HFF-Myc (cell line): ENCODE measurements around the gene IFFO2.

Source experiments
- DNase-seq: peaks from one replicate; pipeline ENCODE4 v3.0.0-alpha.2; 2011; ENCODE audit warnings: low read depth; ENCODE audit errors: extremely low read depth
- H3K4me3 ChIP-seq: replicated peaks from 2 replicates; pipeline ENCODE4 v1.5.1; 2011; ENCODE audit warnings: low read depth, mild to moderate bottlenecking, control low read depth, low read length
- CTCF ChIP-seq: IDR thresholded peaks from 2 replicates; pipeline ENCODE4 v1.5.1; 2012; ENCODE audit warnings: mild to moderate bottlenecking, low read depth, low read length, control low read depth; ENCODE audit errors: missing control alignments

The IFFO2 gene

GRCh38 chr1:18917071-18917799 is 39.2 kb downstream of the IFFO2 start:
- H3K4me3 ChIP-seq = no peak overlapping the region
- DNase-seq = no peak
- no peak for TF ChIP-seq CTCF

- TF ChIP-seq CTCF = no peak
- no peak overlapping the region for H3K4me3 ChIP-seq
- no peak for DNase-seq
Measured at GRCh38 chr1:18915341-18915740, 41.1 kb downstream of the IFFO2 start.

GRCh38 chr1:18913065-18913835 is 43.2 kb downstream of the IFFO2 start:
- H3K4me3 ChIP-seq = no peak overlapping the region
- TF ChIP-seq CTCF = peak; percentile 100
- no peak for DNase-seq

GRCh38 chr1:18912550-18912949 is 43.9 kb downstream of the IFFO2 start:
- no peak for DNase-seq
- H3K4me3 ChIP-seq = no peak overlapping the region
- TF ChIP-seq CTCF = no peak

- no peak for DNase-seq
- TF ChIP-seq CTCF = no peak
- H3K4me3 ChIP-seq = no peak overlapping the region
Measured at GRCh38 chr1:18908911-18909771, 47.3 kb downstream of the IFFO2 start.

- DNase-seq = no peak
- TF ChIP-seq CTCF = no peak
- no peak overlapping the region for H3K4me3 ChIP-seq
Measured at GRCh38 chr1:18907917-18908845, 48.3 kb downstream of the IFFO2 start.
